Measurements from ENCODE around the gene ARHGEF28.

The ARHGEF28 gene

DNA sequence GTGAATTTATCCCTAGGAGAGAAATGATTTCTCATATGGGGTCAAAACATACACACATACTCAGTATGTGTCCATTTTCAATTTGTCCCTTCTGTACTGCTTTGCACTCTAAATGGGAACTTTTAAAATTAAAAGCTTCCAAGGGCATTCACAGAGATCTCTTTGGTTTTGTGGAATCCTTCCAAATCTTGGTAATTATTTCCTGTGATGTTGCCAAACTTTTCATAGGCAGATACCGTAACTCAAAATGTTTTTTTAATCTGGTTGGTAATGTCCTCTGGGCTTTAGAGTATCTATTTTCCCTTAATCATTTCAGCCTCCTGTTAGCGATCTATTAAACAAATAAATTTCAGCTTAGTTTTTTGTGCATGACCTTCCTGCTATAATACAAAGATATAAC, 282.4 kb downstream of the ARHGEF28 start:
- no peaks in the 10 kb centered on the region for H3K36me3 Mint-ChIP-seq
- no peaks in the 10 kb centered on the region for H3K27me3 Mint-ChIP-seq
- H3K9me3 Mint-ChIP-seq (ENCODE audit: low read depth): no peaks in the 10 kb centered on the region
- no peak overlapping the region for H3K4me3 Mint-ChIP-seq
- no peaks in the 10 kb centered on the region for H3K4me1 Mint-ChIP-seq (ENCODE audit: low read depth)
- no peak overlapping the region for H3K27ac Mint-ChIP-seq

DNA sequence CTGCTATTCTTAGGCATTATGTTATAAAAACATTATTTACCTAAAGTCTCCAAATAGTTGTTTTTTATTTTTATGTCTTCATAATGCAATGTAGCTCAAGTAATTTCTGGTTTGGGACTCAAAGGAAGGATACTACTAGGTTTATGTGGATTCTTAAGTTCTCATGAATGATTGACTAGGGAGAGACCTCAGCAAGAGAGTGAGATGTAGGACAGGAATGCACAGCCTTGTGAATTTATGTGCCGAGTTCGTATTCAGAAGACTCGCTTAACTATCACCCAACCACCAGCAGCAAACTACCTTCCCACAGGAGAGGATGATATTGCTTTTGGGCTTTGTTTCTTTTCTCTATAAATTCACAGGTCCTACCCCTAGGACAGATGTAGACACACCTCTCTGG, 282.9 kb downstream of the ARHGEF28 start:
- Mint-ChIP-seq H3K4me3 (no peak overlapping the region), H3K36me3 (no peaks in the 10 kb centered on the region), H3K9me3 (ENCODE audit: low read depth) (no peaks in the 10 kb centered on the region), H3K4me1 (ENCODE audit: low read depth) (no peaks in the 10 kb centered on the region), H3K27ac (no peak overlapping the region), H3K27me3 (no peaks in the 10 kb centered on the region)

DNA sequence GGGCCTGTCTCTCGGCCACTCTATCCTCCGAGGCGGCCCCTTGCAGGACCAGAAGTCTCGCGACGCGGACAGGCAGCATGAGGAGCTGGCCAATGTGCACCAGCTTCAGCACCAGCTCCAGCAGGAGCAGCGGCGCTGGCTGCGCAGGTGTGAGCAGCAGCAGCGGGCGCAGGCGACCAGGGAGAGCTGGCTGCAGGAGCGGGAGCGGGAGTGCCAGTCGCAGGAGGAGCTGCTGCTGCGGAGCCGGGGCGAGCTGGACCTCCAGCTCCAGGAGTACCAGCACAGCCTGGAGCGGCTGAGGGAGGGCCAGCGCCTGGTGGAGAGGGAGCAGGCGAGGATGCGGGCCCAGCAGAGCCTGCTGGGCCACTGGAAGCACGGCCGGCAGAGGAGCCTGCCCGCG, 283.5 kb downstream of the ARHGEF28 start:
- Mint-ChIP-seq H3K27ac (no peak overlapping the region), H3K36me3 (no peaks in the 10 kb centered on the region), H3K4me3 (no peak overlapping the region), H3K9me3 (ENCODE audit: low read depth) (no peaks in the 10 kb centered on the region), H3K4me1 (ENCODE audit: low read depth) (no peaks in the 10 kb centered on the region), H3K27me3 (no peaks in the 10 kb centered on the region)

DNA sequence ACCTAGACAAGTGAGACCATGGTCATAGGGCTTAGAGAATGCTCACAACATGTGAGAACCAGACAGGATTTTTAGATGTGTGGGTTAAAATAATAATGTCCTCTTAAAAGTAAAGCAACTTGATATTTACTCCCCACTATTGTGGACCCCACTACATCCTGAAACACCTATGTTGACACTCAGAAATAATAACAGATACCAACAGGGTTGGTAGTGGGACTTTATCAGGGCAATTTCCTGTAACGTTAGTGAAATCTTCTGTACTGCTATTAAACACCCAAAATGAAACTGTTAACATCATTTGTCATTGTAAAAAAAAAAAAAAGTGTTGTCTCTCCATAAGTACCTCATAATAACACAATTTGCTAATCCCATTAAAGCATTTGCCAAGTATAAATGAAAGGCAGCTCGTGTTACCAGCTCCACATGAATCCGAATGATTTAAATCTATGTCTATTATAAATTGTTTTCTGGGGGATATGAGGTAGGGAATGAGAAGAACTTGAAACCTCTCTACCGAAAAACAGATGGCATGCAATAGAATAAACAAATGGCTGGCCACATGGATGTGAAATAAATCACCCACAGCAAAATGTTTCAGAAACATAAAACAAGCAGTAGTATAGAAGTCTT, 285.9 kb downstream of the ARHGEF28 start:
- Mint-ChIP-seq H3K36me3 (no peaks in the 10 kb centered on the region), H3K27me3 (no peaks in the 10 kb centered on the region), H3K4me3 (no peak overlapping the region)

DNA sequence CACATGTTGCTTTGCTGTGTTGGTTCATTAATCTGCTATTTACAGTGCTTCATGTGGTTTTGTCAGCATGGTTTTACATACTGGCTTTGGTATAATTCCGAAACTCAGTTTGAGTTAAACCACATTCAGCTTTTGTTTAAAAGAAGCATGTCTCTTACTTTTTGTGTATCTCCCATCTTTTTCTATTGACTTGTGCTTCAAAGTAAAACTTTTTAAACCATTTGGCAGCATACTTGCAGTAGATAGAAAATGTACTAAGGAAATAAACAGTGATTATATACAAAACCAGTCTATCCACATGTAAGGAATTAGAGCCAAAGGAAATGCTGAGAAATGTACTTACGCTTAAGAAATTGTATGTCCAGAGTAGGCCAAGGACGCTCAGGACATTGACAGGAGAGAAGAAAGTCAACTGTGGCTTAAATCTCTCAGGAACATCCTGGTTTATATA, 286.9 kb downstream of the ARHGEF28 start:
- H3K27ac Mint-ChIP-seq: no peak overlapping the region
- H3K27me3 Mint-ChIP-seq: no peaks in the 10 kb centered on the region
- no peaks in the 10 kb centered on the region for H3K9me3 Mint-ChIP-seq (ENCODE audit: low read depth)

More for the DNA sequence above, 285.9 kb downstream of the ARHGEF28 start:
- Mint-ChIP-seq H3K4me1 (ENCODE audit: low read depth) (no peaks in the 10 kb centered on the region), H3K27ac (no peak overlapping the region), H3K9me3 (ENCODE audit: low read depth) (no peaks in the 10 kb centered on the region)

GRCh38 chr5:73913971-73914370, 288.0 kb downstream of the ARHGEF28 start:
- no peak overlapping the region for H3K27ac Mint-ChIP-seq
- no peaks in the 10 kb centered on the region for H3K27me3 Mint-ChIP-seq
- no peaks in the 10 kb centered on the region for H3K4me1 Mint-ChIP-seq (ENCODE audit: low read depth)
- H3K4me3 Mint-ChIP-seq: no peak overlapping the region
- H3K36me3 Mint-ChIP-seq: no peaks in the 10 kb centered on the region
- no peaks in the 10 kb centered on the region for H3K9me3 Mint-ChIP-seq (ENCODE audit: low read depth)

More for the DNA sequence above, 286.9 kb downstream of the ARHGEF28 start:
- H3K36me3 Mint-ChIP-seq: no peaks in the 10 kb centered on the region
- H3K4me1 Mint-ChIP-seq (ENCODE audit: low read depth): no peaks in the 10 kb centered on the region
- H3K4me3 Mint-ChIP-seq: no peak overlapping the region

- Mint-ChIP-seq H3K9me3 (ENCODE audit: low read depth) (no peaks in the 10 kb centered on the region), H3K27ac (no peak overlapping the region), H3K4me1 (ENCODE audit: low read depth) (no peaks in the 10 kb centered on the region)
These were observed 289.3 kb downstream of the ARHGEF28 start for GRCh38 chr5:73915345-73915744.

DNA sequence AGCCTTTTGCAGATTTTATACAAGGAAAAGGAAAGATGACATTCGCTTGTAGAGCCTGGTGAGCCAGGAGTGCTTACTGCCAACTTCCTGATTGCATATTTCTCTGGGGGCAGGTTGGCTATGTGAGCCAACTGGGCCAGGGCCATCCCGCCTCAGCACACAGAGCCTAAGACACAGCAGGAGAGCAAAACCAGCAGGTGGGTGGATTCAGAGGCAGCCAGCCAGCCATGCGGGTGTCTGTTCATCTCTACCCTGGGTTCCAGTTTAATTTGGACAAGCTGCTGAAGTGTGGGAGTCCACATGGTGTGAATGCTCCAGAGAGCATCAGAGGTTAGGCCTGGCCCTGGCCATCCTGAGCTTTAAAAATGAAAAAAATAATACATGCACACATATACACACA, 291.4 kb downstream of the ARHGEF28 start:
- H3K27me3 Mint-ChIP-seq: peaks cover 2% of the 10 kb centered on the region

More at GRCh38 chr5:73915345-73915744, 289.3 kb downstream of the ARHGEF28 start:
- H3K36me3 Mint-ChIP-seq: no peaks in the 10 kb centered on the region
- no peak overlapping the region for H3K4me3 Mint-ChIP-seq
- H3K27me3 Mint-ChIP-seq: peaks cover 2% of the 10 kb centered on the region

GRCh38 chr5:73917891-73918290, 291.9 kb downstream of the ARHGEF28 start:
- H3K4me3 Mint-ChIP-seq: no peak overlapping the region
- no peak overlapping the region for H3K27ac Mint-ChIP-seq
- H3K36me3 Mint-ChIP-seq: no peaks in the 10 kb centered on the region
- no peaks in the 10 kb centered on the region for H3K9me3 Mint-ChIP-seq (ENCODE audit: low read depth)
- peaks cover 2% of the 10 kb centered on the region for H3K27me3 Mint-ChIP-seq
- no peaks in the 10 kb centered on the region for H3K4me1 Mint-ChIP-seq (ENCODE audit: low read depth)

More for the DNA sequence above, 291.4 kb downstream of the ARHGEF28 start:
- H3K9me3 Mint-ChIP-seq (ENCODE audit: low read depth): no peaks in the 10 kb centered on the region
- H3K27ac Mint-ChIP-seq: no peak overlapping the region
- H3K36me3 Mint-ChIP-seq: no peaks in the 10 kb centered on the region
- no peaks in the 10 kb centered on the region for H3K4me1 Mint-ChIP-seq (ENCODE audit: low read depth)
- no peak overlapping the region for H3K4me3 Mint-ChIP-seq

- no peaks in the 10 kb centered on the region for H3K4me1 Mint-ChIP-seq (ENCODE audit: low read depth)
- no peak overlapping the region for H3K4me3 Mint-ChIP-seq
- peaks cover 2% of the 10 kb centered on the region for H3K27me3 Mint-ChIP-seq
- H3K9me3 Mint-ChIP-seq (ENCODE audit: low read depth): no peaks in the 10 kb centered on the region
- H3K36me3 Mint-ChIP-seq: no peaks in the 10 kb centered on the region
- no peak overlapping the region for H3K27ac Mint-ChIP-seq
These were observed 292.8 kb downstream of the ARHGEF28 start for GRCh38 chr5:73918791-73919221.

GRCh38 chr5:73921741-73922140, 295.7 kb downstream of the ARHGEF28 start:
- H3K27ac Mint-ChIP-seq: no peak overlapping the region
- peaks cover 8% of the 10 kb centered on the region for H3K27me3 Mint-ChIP-seq
- no peak overlapping the region for H3K4me3 Mint-ChIP-seq

GRCh38 chr5:73922224-73922623, 296.2 kb downstream of the ARHGEF28 start:
- Mint-ChIP-seq H3K4me3 (no peak overlapping the region), H3K27me3 (peaks cover 8% of the 10 kb centered on the region), H3K27ac (no peak overlapping the region), H3K4me1 (ENCODE audit: low read depth) (no peaks in the 10 kb centered on the region), H3K9me3 (ENCODE audit: low read depth) (no peaks in the 10 kb centered on the region), H3K36me3 (no peaks in the 10 kb centered on the region)

More at GRCh38 chr5:73921741-73922140, 295.7 kb downstream of the ARHGEF28 start:
- no peaks in the 10 kb centered on the region for H3K36me3 Mint-ChIP-seq
- H3K4me1 Mint-ChIP-seq (ENCODE audit: low read depth): no peaks in the 10 kb centered on the region
- H3K9me3 Mint-ChIP-seq (ENCODE audit: low read depth): no peaks in the 10 kb centered on the region

GRCh38 chr5:73922875-73923557, 297.0 kb downstream of the ARHGEF28 start:
- peaks cover 8% of the 10 kb centered on the region for H3K27me3 Mint-ChIP-seq
- H3K9me3 Mint-ChIP-seq (ENCODE audit: low read depth): no peaks in the 10 kb centered on the region
- H3K4me3 Mint-ChIP-seq: no peak overlapping the region
- no peaks in the 10 kb centered on the region for H3K4me1 Mint-ChIP-seq (ENCODE audit: low read depth)
- no peak overlapping the region for H3K27ac Mint-ChIP-seq
- no peaks in the 10 kb centered on the region for H3K36me3 Mint-ChIP-seq

GRCh38 chr5:73928476-73929070, 302.6 kb downstream of the ARHGEF28 start:
- H3K4me1 Mint-ChIP-seq (ENCODE audit: low read depth): no peaks in the 10 kb centered on the region

DNA sequence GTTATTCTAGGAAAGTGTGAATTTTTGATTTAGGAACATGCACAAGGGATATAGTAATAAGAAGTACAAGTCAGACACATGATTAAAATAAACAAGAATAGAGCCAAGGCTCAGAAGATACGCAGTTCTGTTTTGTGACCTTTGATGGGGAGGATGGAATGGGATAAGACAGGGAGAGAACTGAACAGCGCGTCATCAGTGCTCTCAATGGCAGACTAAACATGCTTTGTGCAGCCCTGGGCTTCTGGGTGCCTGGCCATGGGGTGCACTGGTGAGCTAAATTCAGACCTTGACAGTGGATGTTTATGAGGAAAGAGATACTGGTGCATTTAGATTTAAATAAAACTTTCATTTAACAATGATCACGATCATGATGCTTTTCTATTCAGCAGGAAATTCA, 309.7 kb downstream of the ARHGEF28 start:
- Mint-ChIP-seq H3K27ac (no peak overlapping the region), H3K36me3 (no peaks in the 10 kb centered on the region), H3K27me3 (peaks cover 2% of the 10 kb centered on the region), H3K9me3 (ENCODE audit: low read depth) (no peaks in the 10 kb centered on the region), H3K4me1 (ENCODE audit: low read depth) (no peaks in the 10 kb centered on the region), H3K4me3 (no peak overlapping the region)

More at GRCh38 chr5:73928476-73929070, 302.6 kb downstream of the ARHGEF28 start:
- Mint-ChIP-seq H3K27ac (no peak overlapping the region), H3K36me3 (no peaks in the 10 kb centered on the region), H3K27me3 (peaks cover 5% of the 10 kb centered on the region), H3K9me3 (ENCODE audit: low read depth) (no peaks in the 10 kb centered on the region), H3K4me3 (no peak overlapping the region)

Data from activated naive CD8-positive, alpha-beta T cell (primary cell).